ENCODE measurements around the gene WDR26. TPM values are rescaled to one million over a fixed set of nuclear protein-coding genes. Genes with fewer than 3 reads are reported as not detected.

Gene WDR26
- total RNA-seq, 1 donor from 2014 or later: 105 TPM

DNA sequence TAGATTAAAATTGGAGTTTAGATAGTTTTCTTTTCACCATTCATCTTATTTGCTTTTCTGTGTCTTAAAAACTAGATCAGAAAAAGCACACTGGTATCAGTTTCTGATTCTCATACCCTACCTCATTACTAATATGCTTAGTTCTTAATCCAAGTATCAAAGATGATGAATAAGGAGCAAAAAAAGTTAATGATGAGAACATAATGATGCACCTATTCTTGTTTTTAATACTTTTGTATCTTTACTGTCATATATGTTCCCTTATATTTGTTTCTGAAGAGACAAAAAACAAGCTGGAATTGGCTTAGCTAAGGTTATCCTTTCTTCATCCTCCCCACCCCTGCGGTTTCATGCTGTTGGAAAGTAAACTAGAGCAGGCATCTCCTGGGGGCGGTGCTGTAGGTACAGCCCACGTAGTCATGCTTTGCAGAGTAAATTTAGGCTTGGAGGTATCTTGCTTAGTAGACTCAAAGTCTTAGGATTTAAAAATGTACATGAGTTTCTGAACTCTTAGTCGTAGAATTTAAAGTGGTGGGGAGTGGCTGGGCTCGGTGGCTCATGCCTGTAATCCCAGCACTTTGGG is 61.5 kb downstream of the WDR26 start:
- Mint-ChIP-seq H3K27ac (ENCODE audit: unreplicated experiment) (no peak overlapping the region), H3K4me3 (ENCODE audit: unreplicated experiment) (no peak overlapping the region), H3K36me3 (ENCODE audit: low read depth, unreplicated experiment) (peaks cover 19% of the 10 kb centered on the region), H3K4me1 (ENCODE audit: low read depth, unreplicated experiment) (peaks cover 30% of the 10 kb centered on the region), H3K27me3 (ENCODE audit: low read depth, unreplicated experiment) (no peaks in the 10 kb centered on the region), H3K9me3 (ENCODE audit: unreplicated experiment) (no peaks in the 10 kb centered on the region)
- Histone ChIP-seq H3K9ac (ENCODE audit: low read length) (no peak overlapping the region), H3K4me1 (ENCODE audit: insufficient read depth, low read length) (peaks cover 10% of the 10 kb centered on the region), H3K79me2 (ENCODE audit: insufficient read depth, low read length) (peaks cover 4% of the 10 kb centered on the region), H4K20me1 (ENCODE audit: insufficient read depth, low read length) (peaks cover 31% of the 10 kb centered on the region), H3K27me3 (ENCODE audit: insufficient read depth, low read length) (no peaks in the 10 kb centered on the region), H3K36me3 (ENCODE audit: insufficient read depth, low read length) (peaks cover 19% of the 10 kb centered on the region), H2AFZ (ENCODE audit: low read depth, low read length) (no peak overlapping the region), H3K4me2 (ENCODE audit: low read length) (no peak overlapping the region), H3K9me3 (ENCODE audit: insufficient read depth, low read depth, low read length) (no peaks in the 10 kb centered on the region), H3K4me3 (ENCODE audit: insufficient read depth, low read depth, low read length) (no peak overlapping the region), H3K27ac (ENCODE audit: low read depth, low read length) (no peak overlapping the region)
- FAIRE-seq (no peak), DNase-seq (ENCODE audit: low read depth) (no peak)
- TF ChIP-seq, protein P1, sequence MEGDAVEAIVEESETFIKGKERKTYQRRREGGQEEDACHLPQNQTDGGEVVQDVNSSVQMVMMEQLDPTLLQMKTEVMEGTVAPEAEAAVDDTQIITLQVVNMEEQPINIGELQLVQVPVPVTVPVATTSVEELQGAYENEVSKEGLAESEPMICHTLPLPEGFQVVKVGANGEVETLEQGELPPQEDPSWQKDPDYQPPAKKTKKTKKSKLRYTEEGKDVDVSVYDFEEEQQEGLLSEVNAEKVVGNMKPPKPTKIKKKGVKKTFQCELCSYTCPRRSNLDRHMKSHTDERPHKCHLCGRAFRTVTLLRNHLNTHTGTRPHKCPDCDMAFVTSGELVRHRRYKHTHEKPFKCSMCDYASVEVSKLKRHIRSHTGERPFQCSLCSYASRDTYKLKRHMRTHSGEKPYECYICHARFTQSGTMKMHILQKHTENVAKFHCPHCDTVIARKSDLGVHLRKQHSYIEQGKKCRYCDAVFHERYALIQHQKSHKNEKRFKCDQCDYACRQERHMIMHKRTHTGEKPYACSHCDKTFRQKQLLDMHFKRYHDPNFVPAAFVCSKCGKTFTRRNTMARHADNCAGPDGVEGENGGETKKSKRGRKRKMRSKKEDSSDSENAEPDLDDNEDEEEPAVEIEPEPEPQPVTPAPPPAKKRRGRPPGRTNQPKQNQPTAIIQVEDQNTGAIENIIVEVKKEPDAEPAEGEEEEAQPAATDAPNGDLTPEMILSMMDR (IDR thresholded peaks at IDR 0.05; ENCODE audit: insufficient read depth, low read depth, low read length): no peak
- TF ChIP-seq EZH2 (IDR thresholded peaks at IDR 0.05; ENCODE audit: insufficient read depth, low read length): no peak

DNA sequence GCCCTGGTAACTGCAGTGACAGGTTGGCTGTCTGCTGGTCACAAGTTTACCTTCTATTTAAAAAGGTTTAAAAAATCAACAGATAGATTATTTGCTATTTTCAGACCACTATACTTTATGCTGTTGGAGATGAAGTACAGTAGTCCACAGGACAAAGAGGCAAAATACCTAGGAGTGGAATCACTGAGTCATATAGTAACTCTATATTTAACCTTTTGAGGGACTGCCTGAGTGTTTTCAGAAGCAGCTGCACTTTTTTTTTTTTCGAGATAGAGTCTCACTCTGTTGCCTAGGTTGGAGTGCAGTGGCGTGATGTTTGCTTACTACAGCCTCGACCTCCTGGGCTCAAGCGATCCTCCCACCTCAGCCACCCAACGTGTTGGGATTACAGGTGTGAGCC is 66.2 kb downstream of the WDR26 start:
- peaks cover 26% of the 10 kb centered on the region for H3K79me2 ChIP-seq (ENCODE audit: insufficient read depth, low read length)

DNA sequence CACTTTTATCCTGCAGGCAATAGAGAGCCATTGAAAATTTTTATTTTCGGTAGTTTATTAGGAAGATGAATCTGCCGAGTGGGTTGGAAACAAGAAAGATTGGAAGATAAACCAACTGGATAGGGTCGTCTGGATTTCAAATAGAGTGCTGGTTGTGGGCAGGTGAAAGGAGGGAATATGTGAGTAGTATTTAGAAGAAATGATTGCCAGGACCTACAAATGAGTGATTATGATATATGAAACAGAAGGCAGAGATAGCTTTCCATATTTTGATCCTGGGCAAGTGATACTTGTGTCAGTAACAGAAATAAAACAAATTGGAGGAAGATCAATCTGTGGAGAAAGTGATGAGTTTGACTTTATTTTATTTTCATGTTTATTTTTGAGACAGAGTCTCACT is 75.4 kb downstream of the WDR26 start:
- no peak overlapping the region for H3K4me3 ChIP-seq (ENCODE audit: insufficient read depth, low read depth, low read length)
- no peak overlapping the region for H3K9ac ChIP-seq (ENCODE audit: low read length)
- peak overlapping the region; percentile 4 for H3K4me2 ChIP-seq (ENCODE audit: low read length)
- H2AFZ ChIP-seq (ENCODE audit: low read depth, low read length): no peak overlapping the region
- no peak for DNase-seq (ENCODE audit: low read depth)
- no peaks in the 10 kb centered on the region for H3K36me3 ChIP-seq (ENCODE audit: insufficient read depth, low read length)
- no peaks in the 10 kb centered on the region for H3K9me3 Mint-ChIP-seq (ENCODE audit: unreplicated experiment)
- peaks cover 40% of the 10 kb centered on the region for H4K20me1 ChIP-seq (ENCODE audit: insufficient read depth, low read length)
- peaks cover 65% of the 10 kb centered on the region for H3K79me2 ChIP-seq (ENCODE audit: insufficient read depth, low read length)
- peaks cover 16% of the 10 kb centered on the region for H3K4me1 Mint-ChIP-seq (ENCODE audit: low read depth, unreplicated experiment)
- peaks cover 8% of the 10 kb centered on the region for H3K4me1 ChIP-seq (ENCODE audit: insufficient read depth, low read length)
- FAIRE-seq: no peak
- H3K27me3 ChIP-seq (ENCODE audit: insufficient read depth, low read length): no peaks in the 10 kb centered on the region
- TF ChIP-seq, protein P1 (IDR thresholded peaks at IDR 0.05; ENCODE audit: insufficient read depth, low read depth, low read length): no peak
- TF ChIP-seq EZH2 (IDR thresholded peaks at IDR 0.05; ENCODE audit: insufficient read depth, low read length): no peak
- H3K36me3 Mint-ChIP-seq (ENCODE audit: low read depth, unreplicated experiment): peaks cover 3% of the 10 kb centered on the region
- no peak overlapping the region for H3K27ac ChIP-seq (ENCODE audit: low read depth, low read length)
- no peaks in the 10 kb centered on the region for H3K9me3 ChIP-seq (ENCODE audit: insufficient read depth, low read depth, low read length)
- peak overlapping the region; percentile 3 for H3K27ac Mint-ChIP-seq (ENCODE audit: unreplicated experiment)
- H3K4me3 Mint-ChIP-seq (ENCODE audit: unreplicated experiment): peak overlapping the region; percentile 94
- no peaks in the 10 kb centered on the region for H3K27me3 Mint-ChIP-seq (ENCODE audit: low read depth, unreplicated experiment)

More for the DNA sequence above, 66.2 kb downstream of the WDR26 start:
- Mint-ChIP-seq H3K9me3 (ENCODE audit: unreplicated experiment) (no peaks in the 10 kb centered on the region), H3K27ac (ENCODE audit: unreplicated experiment) (no peak overlapping the region), H3K27me3 (ENCODE audit: low read depth, unreplicated experiment) (no peaks in the 10 kb centered on the region), H3K36me3 (ENCODE audit: low read depth, unreplicated experiment) (peaks cover 13% of the 10 kb centered on the region), H3K4me3 (ENCODE audit: unreplicated experiment) (no peak overlapping the region), H3K4me1 (ENCODE audit: low read depth, unreplicated experiment) (no peaks in the 10 kb centered on the region)
- DNase-seq (ENCODE audit: low read depth) (no peak), FAIRE-seq (no peak)
- no peaks in the 10 kb centered on the region for H3K4me1 ChIP-seq (ENCODE audit: insufficient read depth, low read length)
- H3K4me3 ChIP-seq (ENCODE audit: insufficient read depth, low read depth, low read length): no peak overlapping the region
- H3K4me2 ChIP-seq (ENCODE audit: low read length): no peak overlapping the region
- no peaks in the 10 kb centered on the region for H3K27me3 ChIP-seq (ENCODE audit: insufficient read depth, low read length)
- H2AFZ ChIP-seq (ENCODE audit: low read depth, low read length): no peak overlapping the region
- peaks cover 12% of the 10 kb centered on the region for H3K36me3 ChIP-seq (ENCODE audit: insufficient read depth, low read length)
- H3K27ac ChIP-seq (ENCODE audit: low read depth, low read length): no peak overlapping the region
- no peaks in the 10 kb centered on the region for H3K9me3 ChIP-seq (ENCODE audit: insufficient read depth, low read depth, low read length)
- H4K20me1 ChIP-seq (ENCODE audit: insufficient read depth, low read length): peaks cover 19% of the 10 kb centered on the region
- TF ChIP-seq, protein P1 (IDR thresholded peaks at IDR 0.05; ENCODE audit: insufficient read depth, low read depth, low read length): no peak
- TF ChIP-seq EZH2 (IDR thresholded peaks at IDR 0.05; ENCODE audit: insufficient read depth, low read length): no peak
- H3K9ac ChIP-seq (ENCODE audit: low read length): no peak overlapping the region
